ENCODE measurements around the gene MYL4.

Gene MYL4

GRCh38 chr17:47273245-47273644 is 64.1 kb downstream of the MYL4 start:
- DNase-seq (ENCODE audit: low spot score): no peak
